Tibial artery (tissue), 4 donors: ENCODE data around the gene CCDC127.
A peak's percentile ranks its signal among the peaks of the same experiment; 100 is the strongest.
"Not testable (repeated sequence)": the region's sequence is repeated elsewhere in the genome, so short reads cannot be mapped to it uniquely, and the experiment has no call there.

ENCODE experiments used
- DNase-seq, 2 donors: peaks; one replicate each; pipeline ENCODE4 v3.0.0-alpha.2; 2019
- H3K27ac ChIP-seq, 2 donors: fragments of 200-600 bp; sonication (generic) in 1 of 2; 1 replicate in 1 of 2; 2 replicates in 1 of 2; pipeline ENCODE4 v1.5.1; 2018 to 2019; ENCODE audit warnings: mild to moderate bottlenecking in 1 of 2
- H3K27me3 ChIP-seq, 2 donors: fragments of 200-600 bp; sonication (generic) in 1 of 2; one replicate each; pipeline versions ENCODE4 v1.5.1 to v1.6.0; 2016 to 2019
- H3K36me3 ChIP-seq, 3 donors: fragments of 200-600 bp; sonication (generic) in 2 of 3; one replicate each; pipeline ENCODE4 v1.5.1; 2016 to 2019; ENCODE audit warnings: mild to moderate bottlenecking in 2 of 3
- H3K4me1 ChIP-seq, 4 donors: fragments of 200-600 bp; sonication (generic) in 2 of 4; 1 replicate in 3 of 4; 2 replicates in 1 of 4; pipeline ENCODE4 v1.5.1; 2016 to 2019
- H3K4me3 ChIP-seq, 2 donors: fragments of 200-600 bp; sonication (generic) in 1 of 2; 1 replicate in 1 of 2; 2 replicates in 1 of 2; pipeline ENCODE4 v1.5.1; 2018 to 2019; ENCODE audit warnings: mild to moderate bottlenecking in 2 of 2
- H3K9me3 ChIP-seq, 3 donors: fragments of 200-600 bp; sonication (generic) in 1 of 3; one replicate each; pipeline ENCODE4 v1.5.1; 2016 to 2019
- CTCF ChIP-seq, 2 experiments: fragments of 200-600 bp in 1 of 2; fragments of 450-650 bp in 1 of 2; IDR thresholded peaks; one replicate each; pipeline ENCODE4 v1.5.1; 2017 to 2019; ENCODE audit warnings: antibody characterized with exemption in 2 of 2, mild to moderate bottlenecking in 1 of 2, moderate library complexity in 1 of 2
- intact Hi-C: fragments of 100-400 bp; cut with DNase I; formaldehyde crosslinking; loops from one replicate; pipeline ENCODE4 v1.15.0; 2023; ENCODE audit warnings: low total_unique reads

Gene CCDC127

GRCh38 chr5:223791-224190 is 5.8 kb upstream of the CCDC127 start:
- Histone ChIP-seq H3K4me1 (peaks cover 0 to 31% (median 18%) of the 10 kb centered on the region in 4 donors), H3K27me3 (no peaks in the 10 kb centered on the region), H3K9me3 (no peaks in the 10 kb centered on the region), H3K4me3 (no peak overlapping the region), H3K27ac (no peak overlapping the region), H3K36me3 (peaks cover 46 to 50% (median 50%) of the 10 kb centered on the region in 3 donors)
- no peak for TF ChIP-seq CTCF (IDR thresholded peaks at IDR 0.05)
- intact Hi-C loops, result no loop called here
- no peak for DNase-seq

GRCh38 chr5:222951-223715 is 5.2 kb upstream of the CCDC127 start:
- DNase-seq, H3K4me3 ChIP-seq, intact Hi-C loops, H3K27ac ChIP-seq, H3K9me3 ChIP-seq, H3K27me3 ChIP-seq: not testable (repeated sequence)
- Histone ChIP-seq H3K4me1 (peaks cover 0 to 31% (median 18%) of the 10 kb centered on the region in 4 donors), H3K36me3 (peaks cover 41 to 44% (median 44%) of the 10 kb centered on the region in 3 donors)

GRCh38 chr5:219991-220390 is 2.0 kb upstream of the CCDC127 start:
- Histone ChIP-seq H3K27ac (peak overlapping the region; percentile 78 to 86), H3K27me3 (no peaks in the 10 kb centered on the region), H3K4me3 (peak overlapping the region; percentile 73 to 95), H3K36me3 (peaks cover 10 to 13% (median 12%) of the 10 kb centered on the region in 3 donors), H3K4me1 (peaks cover 0 to 44% (median 20%) of the 10 kb centered on the region in 4 donors), H3K9me3 (no peaks in the 10 kb centered on the region)
- intact Hi-C loops, result loop anchor here (2.0 to 5.0 kb wide), 2 partner anchors 31 to 52 kb away; partner anchors contain the start of gene PDCD6
- no peak for DNase-seq
- TF ChIP-seq CTCF (IDR thresholded peaks at IDR 0.05), result no peak

- TF ChIP-seq CTCF (IDR thresholded peaks at IDR 0.05), result no peak
- Histone ChIP-seq H3K4me3 (peak overlapping the region; percentile 73 to 95), H3K4me1 (peaks cover 0 to 47% (median 20%) of the 10 kb centered on the region in 4 donors), H3K9me3 (no peaks in the 10 kb centered on the region), H3K36me3 (peaks cover 4 to 7% (median 7%) of the 10 kb centered on the region in 3 donors), H3K27ac (peak overlapping the region; percentile 78 to 86), H3K27me3 (no peaks in the 10 kb centered on the region)
- no peak for DNase-seq
- intact Hi-C loops, result loop anchor here (2.0 to 5.0 kb wide), 2 partner anchors 31 to 53 kb away; partner anchors contain the start of gene PDCD6
Observed at GRCh38 chr5:219460-219863, 1.5 kb upstream of the CCDC127 start.

- no peak for TF ChIP-seq CTCF (IDR thresholded peaks at IDR 0.05)
- H3K36me3 ChIP-seq, result peaks cover 0 to 7% (median under 1%) of the 10 kb centered on the region in 3 donors
- H3K27me3 ChIP-seq, result no peaks in the 10 kb centered on the region
- DNase-seq, result peak in 1 of 2 donors; percentile 41
- intact Hi-C loops, result loop anchor here (2.0 to 5.0 kb wide), 2 partner anchors 30 to 54 kb away; partner anchors contain the start of gene PDCD6
- H3K9me3 ChIP-seq, result no peaks in the 10 kb centered on the region
- peaks cover 0 to 47% (median 20%) of the 10 kb centered on the region in 4 donors for H3K4me1 ChIP-seq
- peak overlapping the region; percentile 78 to 86 for H3K27ac ChIP-seq
- H3K4me3 ChIP-seq, result peak overlapping the region; percentile 73 to 95
Observed at GRCh38 chr5:218457-219291, 721 bp upstream of the CCDC127 start.

GRCh38 chr5:216076-216475 is 1.9 kb downstream of the CCDC127 start:
- not testable (repeated sequence) for H3K27me3 ChIP-seq, H3K4me3 ChIP-seq, DNase-seq, H3K9me3 ChIP-seq, H3K27ac ChIP-seq
- H3K36me3 ChIP-seq, result peaks cover 0 to 13% (median 6%) of the 10 kb centered on the region in 3 donors
- intact Hi-C loops, result loop anchor here (5.0 kb wide), 1 partner anchor 56 kb away; the partner anchor contains the start of gene PDCD6
- peaks cover 0 to 33% (median 16%) of the 10 kb centered on the region in 4 donors for H3K4me1 ChIP-seq

GRCh38 chr5:215256-215655 is 2.7 kb downstream of the CCDC127 start:
- not testable (repeated sequence) for DNase-seq, H3K9me3 ChIP-seq, H3K4me3 ChIP-seq, H3K27ac ChIP-seq, H3K27me3 ChIP-seq
- peaks cover 0 to 26% (median 14%) of the 10 kb centered on the region in 4 donors for H3K4me1 ChIP-seq
- peaks cover 0 to 13% (median 6%) of the 10 kb centered on the region in 3 donors for H3K36me3 ChIP-seq
- intact Hi-C loops, result loop anchor here (5.0 kb wide), 1 partner anchor 57 kb away; the partner anchor contains the start of gene PDCD6
